K562 (cell line): Measurements from ENCODE around the gene ST6GALNAC5. TPM values are rescaled to one million over a fixed set of nuclear protein-coding genes. Genes with fewer than 3 reads are reported as not detected.

Experiments
- ATAC-seq: fragments of 200-7000 bp; cut with Tn5 transposase; 3 replicates; pipeline ENCODE4 v1.9.1; 2020; ENCODE audit warnings: moderate library complexity
- BruUV-seq: library from RNA; stranded (reverse); fragments of 400-500 nt; replicated peaks from 2 replicates; lab custom pipeline; 2021; lab: Mats Ljungman, UMichigan
- CTCF ChIA-PET: fragments of 300-600 bp; formaldehyde crosslinking; extraction: SDS; loops from one replicate; lab custom pipeline; 2021; ENCODE audit warnings: low intra/inter-chr PET ratio; lab: Yijun Ruan, JAX
- POLR2A ChIA-PET: fragments of 300-600, 350-650 bp; sonication (Branson Sonifier 250); formaldehyde crosslinking; extraction: SDS; loops from one replicate; lab custom pipeline; 2021; ENCODE audit warnings: antibody characterized with exemption, inconsistent platforms; lab: Yijun Ruan, JAX
- DNase-seq, 4 experiments: peaks; one replicate each; pipeline versions ENCODE4 v3.0.0 to v3.0.0-alpha.2; 2011 to 2018; ENCODE audit warnings: low spot score in 3 of 4, mixed read lengths in 3 of 4; ENCODE audit errors: extremely low read depth in 1 of 4
- FAIRE-seq: peaks from 2 replicates; lab custom pipeline; 2011; peaks lifted over from hg19 to GRCh38; lab: Jason Lieb, UNC
- H2AFZ ChIP-seq: 2 replicates; pipeline ENCODE4 v1.6.0; 2011; ENCODE audit warnings: low read depth, low read length, control low read depth, inconsistent platforms
- H3K27ac ChIP-seq: fragments of 200-600 bp; 3 replicates; pipeline ENCODE4 v1.8.0; 2011; ENCODE audit warnings: low read depth, mild to moderate bottlenecking, control low read depth, inconsistent platforms, low read length, moderate library complexity, mixed read lengths; ENCODE audit errors: extremely low read depth
- H3K27me3 ChIP-seq, 2 experiments: fragments of 300-600 bp in 1 of 2; 2 replicates in 1 of 2; 3 replicates in 1 of 2; pipeline versions ENCODE4 v1.6.0 to v1.8.0; 2011; ENCODE audit warnings: inconsistent platforms in 2 of 2, low read length in 2 of 2, mild to moderate bottlenecking in 1 of 2, mixed read lengths in 1 of 2, moderate library complexity in 1 of 2; ENCODE audit not compliant: control insufficient read depth in 2 of 2, insufficient read depth in 2 of 2
- H3K36me3 ChIP-seq: fragments of 300-600 bp; 3 replicates; pipeline ENCODE4 v1.8.0; 2011; ENCODE audit warnings: mild to moderate bottlenecking, low read length, inconsistent platforms; ENCODE audit not compliant: control insufficient read depth, insufficient read depth
- H3K4me1 ChIP-seq, 2 experiments: fragments of 200-600 bp in 1 of 2; replicated peaks in 1 of 2; 2 replicates in 1 of 2; 3 replicates in 1 of 2; pipeline versions ENCODE4 v1.5.1 to v1.8.0; 2011; ENCODE audit warnings: inconsistent platforms in 2 of 2, low read length in 2 of 2, mild to moderate bottlenecking in 1 of 2, mixed read lengths in 1 of 2, moderate library complexity in 1 of 2; ENCODE audit not compliant: control insufficient read depth in 2 of 2, insufficient read depth in 2 of 2
- H3K4me2 ChIP-seq: 2 replicates; pipeline ENCODE4 v1.6.1; 2011; ENCODE audit warnings: low read length, control low read depth, inconsistent platforms, mixed read lengths; ENCODE audit not compliant: insufficient read depth
- H3K4me3 ChIP-seq: fragments of 200-600 bp; sonication (generic), shearing (Covaris generic); 2 replicates; pipeline ENCODE4 v1.5.1; 2016; ENCODE audit warnings: control low read depth, inconsistent platforms
- H3K79me2 ChIP-seq: fragments of 200-600 bp; 3 replicates; pipeline ENCODE4 v1.8.0; 2011; ENCODE audit warnings: low read length, inconsistent platforms; ENCODE audit not compliant: control insufficient read depth, insufficient read depth
- H3K9ac ChIP-seq, 2 experiments: 2 replicates each; pipeline versions ENCODE4 v1.6.0 to v1.6.1; 2011; ENCODE audit warnings: low read depth in 2 of 2, low read length in 2 of 2, control low read depth in 1 of 2, inconsistent platforms in 1 of 2, mild to moderate bottlenecking in 1 of 2, mixed read lengths in 1 of 2; ENCODE audit not compliant: insufficient read depth in 1 of 2
- H3K9me1 ChIP-seq: one replicate; pipeline ENCODE4 v1.6.0; 2011; ENCODE audit warnings: inconsistent platforms, mild to moderate bottlenecking, low read length, moderate library complexity; ENCODE audit not compliant: control insufficient read depth, insufficient read depth
- H3K9me3 ChIP-seq: replicated peaks from 2 replicates; pipeline ENCODE4 v1.5.1; 2011; ENCODE audit warnings: low read depth, low read length, inconsistent platforms; ENCODE audit not compliant: control insufficient read depth, insufficient read depth
- H4K20me1 ChIP-seq: replicated peaks from 2 replicates; pipeline ENCODE4 v1.6.1; 2011; ENCODE audit warnings: low read length, inconsistent platforms, mixed read lengths; ENCODE audit not compliant: control insufficient read depth, insufficient read depth
- BCLAF1 ChIP-seq, 2 experiments: fragments of 450-650 bp in 1 of 2; IDR thresholded peaks; 2 replicates each; pipeline ENCODE4 v1.6.1; 2011 to 2017; ENCODE audit warnings: low read depth in 2 of 2, antibody characterized with exemption in 1 of 2, borderline replicate concordance in 1 of 2, low read length in 1 of 2, mild to moderate bottlenecking in 1 of 2, mixed read lengths in 1 of 2; ENCODE audit not compliant: control insufficient read depth in 1 of 2
- CHAMP1 ChIP-seq: fragments of 450-650 bp; IDR thresholded peaks from 2 replicates; pipeline ENCODE4 v1.6.1; 2016; ENCODE audit warnings: mild to moderate bottlenecking
- CREB3L1 ChIP-seq: fragments of 450-650 bp; IDR thresholded peaks from 2 replicates; pipeline ENCODE4 v1.6.1; 2014; ENCODE audit warnings: low read depth, mild to moderate bottlenecking, moderate library complexity, borderline replicate concordance
- ETV5 ChIP-seq: sonication (generic); formaldehyde crosslinking; IDR thresholded peaks from 2 replicates; pipeline ENCODE4 v1.4.0; 2020; ENCODE audit warnings: low read depth, mild to moderate bottlenecking, missing genetic modification reagents
- MAZ ChIP-seq, 2 experiments: fragments of 450-650 bp in 1 of 2; sonication (generic) in 1 of 2; formaldehyde crosslinking; IDR thresholded peaks in 1 of 2; conservative IDR thresholded peaks in 1 of 2; 2 replicates each; pipeline versions ENCODE4 v1.4.0 to v1.5.0; 2020; ENCODE audit warnings: mild to moderate bottlenecking in 1 of 2, missing genetic modification reagents in 1 of 2
- MEF2D ChIP-seq: conservative IDR thresholded peaks from 2 replicates; pipeline ENCODE4 v1.6.1; 2016; ENCODE audit warnings: low read depth, missing genetic modification characterization, missing compliant biosample characterization
- NR0B1 ChIP-seq: fragments of 450-650 bp; IDR thresholded peaks from one replicate; pipeline ENCODE4 v1.6.1; 2018; ENCODE audit warnings: mild to moderate bottlenecking, moderate library complexity; ENCODE audit not compliant: partially characterized antibody
- NR3C1 ChIP-seq: sonication (generic); formaldehyde crosslinking; IDR thresholded peaks from 2 replicates; pipeline ENCODE4 v1.8.1; 2022; ENCODE audit warnings: missing genetic modification reagents
- SNIP1 ChIP-seq: fragments of 450-650 bp; IDR thresholded peaks from 2 replicates; pipeline ENCODE4 v1.7.1; 2017; ENCODE audit warnings: low read depth, mild to moderate bottlenecking
- THRAP3 ChIP-seq: fragments of 450-650 bp; IDR thresholded peaks from 2 replicates; pipeline ENCODE4 v1.6.1; 2016; ENCODE audit warnings: mild to moderate bottlenecking, inconsistent platforms, borderline replicate concordance
- ZNF324 ChIP-seq: fragments of 250-450 bp; sonication (Bioruptor Pico); IDR thresholded peaks from 2 replicates; pipeline ENCODE4 v1.4.0; 2020; ENCODE audit warnings: mild to moderate bottlenecking
- ZNF444 ChIP-seq: fragments of 250-450 bp; sonication (Bioruptor Pico); IDR thresholded peaks from 2 replicates; pipeline ENCODE4 v1.4.0; 2020; ENCODE audit warnings: mild to moderate bottlenecking, moderate library complexity
- WGBS: fragments of 100-300 bp; shearing (Covaris generic); methylation state at CpG from one replicate; pipeline ENCODE4 v1.1.6; 2016; ENCODE audit warnings: low coverage, mixed read lengths; ENCODE audit not compliant: insufficient coverage; ENCODE audit errors: missing lambda C conversion rate; 5-methylcytosine and 5-hydroxymethylcytosine counted together
- in situ Hi-C: fragments of 300-500 bp; cut with MboI; formaldehyde crosslinking; loops from 4 replicates; pipeline ENCODE4 v1.15.0; 2018; ENCODE audit warnings: inconsistent platforms, mixed read lengths
- intact Hi-C: fragments of 100-400 bp; cut with micrococcal nuclease; formaldehyde crosslinking; loops from 2 replicates; pipeline ENCODE4 v1.14.2; 2022
- polyA plus RNA-seq, 8 experiments: library from polyadenylated mRNA; depleted of rRNA in 4 of 8; stranded (reverse) in 5 of 8; unstranded in 3 of 8; fragments of >200 nt; fragmentation: Nextera tagmentation in 2 of 8; fragmentation: Illumina TruSeq in 1 of 8; extraction: Ambion mirVana in 2 of 8; extraction: Trizol in 1 of 8; gene quantifications; 2 replicates each; pipeline versions ENCODE4 v1.2.1 to v1.2.3, GENCODE V29; 2011 to 2014; ENCODE audit warnings: inconsistent platforms in 1 of 8, missing spikeins in 1 of 8
- total RNA-seq, 7 experiments: library from RNA; depleted of rRNA in 6 of 7; stranded (reverse); fragments of >200 nt in 6 of 7; fragmentation: Illumina TruSeq in 2 of 7; extraction: Trizol in 2 of 7; gene quantifications; 2 replicates each; pipeline versions ENCODE4 v1.2.1 to v1.2.3, GENCODE V29; 2011 to 2021; ENCODE audit warnings: low replicate concordance in 1 of 7

ST6GALNAC5 gene
- total and polyA plus RNA-seq, 9 of the 15 experiments (the other 6 are each of a cell fraction or from before 2014, with no cell fraction given), result 0.04 to 0.14 TPM; not detected in 7

GRCh38 chr1:77085109-77085508, 217.8 kb downstream of the ST6GALNAC5 start:
- Histone ChIP-seq H4K20me1 (no peaks in the 10 kb centered on the region), H3K79me2 (no peaks in the 10 kb centered on the region), H3K36me3 (no peaks in the 10 kb centered on the region), H3K27me3 (no peaks in the 10 kb centered on the region), H3K4me3 (no peak overlapping the region), H3K4me1 (no peaks in the 10 kb centered on the region), H3K9me3 (no peaks in the 10 kb centered on the region), H3K27ac (no peak overlapping the region), H3K4me2 (no peak overlapping the region), H2AFZ (no peak overlapping the region), H3K9me1 (no peaks in the 10 kb centered on the region), H3K9ac (no peak overlapping the region)
- ChIA-PET POLR2A (no interaction called here), CTCF (no interaction called here)
- no TSS peak for BruUV-seq
- no peak for ATAC-seq
- in situ Hi-C loops, result no loop called here
- intact Hi-C loops, result no loop called here
- WGBS, result 7% methylated on average over 1 of the region's 1 CpG
- no peak for DNase-seq
- no peak for FAIRE-seq
- TF ChIP-seq ZNF444 (CRISPR knock-in tag) (no peak), CREB3L1 (no peak), BCLAF1 (IDR thresholded peaks at IDR 0.05; ENCODE audit: borderline replicate concordance in 1 of 2, control insufficient read depth in 1 of 2, low read depth in 2 of 2, low read length in 1 of 2) (no peak), THRAP3 (no peak), SNIP1 (no peak), MAZ (CRISPR knock-in tag; conservative IDR thresholded peaks at IDR 0.05 in 1 of 2, IDR thresholded peaks at IDR 0.05 in 1 of 2) (no peak), ZNF324 (CRISPR knock-in tag) (no peak), ETV5 (CRISPR knock-in tag) (no peak), CHAMP1 (no peak), MEF2D (tag) (no peak), NR0B1 (no peak), NR3C1 (no peak)
